ENCODE measurements around the gene MPZL3.
"Not testable (repeated sequence)": the region's sequence is repeated elsewhere in the genome, so short reads cannot be mapped to it uniquely, and the experiment has no call there.

The MPZL3 gene

DNA sequence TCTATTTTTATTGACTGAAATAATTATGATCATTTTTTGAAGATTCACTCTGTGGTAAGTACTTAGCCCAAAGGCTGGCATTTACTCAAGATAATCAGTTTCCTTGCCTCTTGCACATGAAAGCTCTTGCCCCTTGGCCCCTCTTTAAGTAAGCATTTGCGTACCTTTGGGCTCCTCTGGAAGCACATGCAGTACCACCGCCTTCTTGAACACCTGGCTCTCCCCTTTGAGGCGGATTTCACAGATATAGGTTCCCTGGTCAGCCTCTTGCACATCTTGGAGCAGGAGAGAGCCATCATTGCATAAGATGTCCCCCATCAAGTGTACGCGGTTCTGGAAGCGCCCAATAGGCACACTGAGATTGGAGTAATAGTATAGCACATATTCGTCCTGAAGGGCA lies 41.8 kb downstream of the MPZL3 start:
- DNase-seq = no peak

DNA sequence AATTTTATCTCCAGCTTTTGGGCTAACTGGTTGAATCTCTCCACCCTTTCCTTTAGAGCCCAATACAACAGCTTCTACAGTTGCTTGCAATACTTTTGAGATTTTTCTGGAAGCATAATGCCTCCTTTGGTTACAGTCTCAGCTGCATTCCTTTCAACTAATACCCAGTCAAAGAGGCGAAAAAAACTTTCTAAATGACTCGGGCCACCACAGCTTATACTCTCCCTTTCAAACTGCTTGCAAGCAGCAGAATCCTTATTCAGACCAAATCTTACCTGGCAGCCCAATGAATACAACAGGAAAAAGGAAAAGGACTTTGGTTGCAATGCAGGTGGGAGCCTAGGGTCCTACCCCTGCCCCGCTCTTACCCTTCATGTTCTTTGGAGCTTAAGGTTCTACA lies 43.1 kb downstream of the MPZL3 start:
- no peak for DNase-seq

GRCh38 chr11:118207079-118207478 lies 45.1 kb downstream of the MPZL3 start:
- DNase-seq = no peak

GRCh38 chr11:118206391-118207031 lies 45.7 kb downstream of the MPZL3 start:
- no peak for DNase-seq

DNA sequence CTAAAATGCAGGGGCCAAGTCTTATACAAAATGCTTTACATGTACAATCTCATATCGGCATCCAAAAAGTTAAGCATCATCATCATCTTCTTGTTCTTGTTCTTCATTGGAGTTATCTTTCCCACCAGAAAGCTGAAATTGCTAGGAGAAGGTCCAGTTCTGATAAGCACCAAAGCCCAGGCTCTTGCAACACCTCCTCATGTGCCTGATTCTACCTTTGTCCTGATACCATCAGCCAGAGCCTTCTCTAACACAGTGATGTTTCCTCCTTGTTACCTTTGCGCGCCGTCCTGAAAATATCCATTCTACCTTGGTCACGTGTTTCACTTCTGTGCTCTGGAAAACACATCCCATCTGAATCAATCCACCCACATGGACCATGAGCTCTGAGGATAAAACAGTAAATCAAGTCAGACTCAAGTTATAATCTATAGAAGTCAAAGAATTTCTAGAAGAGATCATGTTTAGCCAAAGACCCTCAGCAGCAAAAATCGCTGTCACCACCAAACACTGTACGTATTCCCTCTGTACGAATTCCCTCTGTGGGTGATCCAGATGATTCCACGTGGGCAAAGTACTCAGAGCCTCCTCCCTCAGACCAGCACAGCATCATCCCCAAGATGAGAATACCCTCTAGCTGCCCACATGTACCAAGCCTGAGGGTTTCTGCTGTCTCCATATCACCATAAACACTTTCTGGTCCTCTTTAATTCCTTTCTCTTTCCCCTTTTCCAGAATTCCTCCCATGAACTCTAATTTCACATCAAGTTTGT lies 46.4 kb downstream of the MPZL3 start:
- no peak for DNase-seq

DNA sequence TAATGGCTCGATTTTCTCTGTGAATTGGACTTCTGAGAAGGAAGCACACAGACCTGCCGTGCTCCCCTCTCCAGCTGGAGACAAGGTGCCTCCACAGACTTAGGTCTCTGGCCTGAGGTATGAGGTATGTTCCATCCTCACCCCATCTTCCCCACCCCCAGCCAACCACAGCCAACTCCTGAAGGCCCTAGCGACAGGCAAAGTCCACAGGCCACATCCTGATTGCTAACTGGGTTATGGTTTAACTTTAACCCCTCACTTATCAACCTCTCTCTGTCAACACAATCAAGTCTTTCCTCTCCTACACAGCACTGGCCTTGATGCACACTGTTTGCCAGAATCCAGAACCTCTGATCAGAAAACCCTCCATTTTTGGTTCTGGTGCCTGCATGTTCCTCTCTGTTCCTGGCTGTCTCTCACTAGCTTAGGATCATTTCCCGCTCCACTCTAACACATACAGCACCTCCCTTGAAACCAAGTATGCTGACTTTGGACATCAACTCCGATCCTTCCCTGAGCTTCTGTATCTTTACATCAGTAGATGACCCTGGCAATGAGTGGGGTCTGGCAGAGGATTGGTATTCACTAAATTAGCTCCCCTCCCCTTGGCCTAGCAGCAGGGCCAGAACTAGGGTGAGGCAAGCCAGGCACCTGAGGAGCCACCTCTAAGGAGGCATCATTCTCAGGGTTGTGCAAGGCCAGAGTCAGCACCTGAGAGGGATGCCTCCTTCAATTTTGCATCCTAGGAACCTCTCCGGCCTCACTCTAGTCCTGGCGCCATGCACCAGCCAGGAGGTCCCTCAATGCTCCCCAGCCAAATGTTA lies 49.4 kb downstream of the MPZL3 start:
- no peak for DNase-seq

DNA sequence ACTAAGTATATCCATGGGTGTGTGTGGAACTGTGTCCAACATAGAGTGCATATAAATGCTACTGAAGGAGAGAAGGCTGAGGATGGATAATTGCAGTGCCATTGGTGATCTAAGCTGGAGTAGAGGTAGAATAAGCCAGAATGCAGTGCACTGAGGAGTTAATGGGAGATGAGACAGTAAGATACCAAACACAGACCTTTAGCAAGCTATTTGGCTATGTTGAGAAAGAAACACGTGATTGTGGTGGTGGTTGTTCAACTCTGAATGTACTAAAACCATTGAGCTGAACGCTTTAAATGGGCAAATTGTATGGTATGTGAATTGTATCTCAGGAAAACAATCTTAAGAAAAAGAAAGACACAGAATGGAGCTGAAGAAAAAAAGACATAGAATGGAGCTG lies 50.2 kb downstream of the MPZL3 start:
- no peak for DNase-seq

GRCh38 chr11:118200901-118201680 lies 51.1 kb downstream of the MPZL3 start:
- no peak for DNase-seq

DNA sequence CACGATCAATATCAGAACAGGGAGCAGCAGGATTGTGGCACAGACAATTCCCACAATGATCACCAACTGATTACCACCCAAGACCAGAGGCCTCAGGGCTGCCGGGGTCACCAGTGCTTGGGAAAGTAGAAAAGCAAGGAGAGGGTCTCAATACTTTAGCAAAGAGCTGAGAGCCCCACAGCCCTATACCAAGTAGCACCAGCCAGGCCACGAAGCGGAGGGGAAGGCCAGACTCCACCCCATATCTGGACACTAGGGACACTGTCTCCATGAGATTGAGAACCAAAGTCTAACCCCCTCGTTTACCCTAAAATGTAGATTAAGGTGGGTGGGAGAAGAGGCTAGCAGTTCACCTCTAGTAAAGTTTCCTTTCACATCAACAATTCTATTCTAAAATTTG lies 51.7 kb downstream of the MPZL3 start:
- no peak for DNase-seq

- no peak for DNase-seq
Measured at GRCh38 chr11:118199135-118199534, 53.0 kb downstream of the MPZL3 start.

GRCh38 chr11:118198370-118198769 lies 53.8 kb downstream of the MPZL3 start:
- DNase-seq = no peak

GRCh38 chr11:118194835-118195627 lies 57.1 kb downstream of the MPZL3 start:
- no peak for DNase-seq

DNA sequence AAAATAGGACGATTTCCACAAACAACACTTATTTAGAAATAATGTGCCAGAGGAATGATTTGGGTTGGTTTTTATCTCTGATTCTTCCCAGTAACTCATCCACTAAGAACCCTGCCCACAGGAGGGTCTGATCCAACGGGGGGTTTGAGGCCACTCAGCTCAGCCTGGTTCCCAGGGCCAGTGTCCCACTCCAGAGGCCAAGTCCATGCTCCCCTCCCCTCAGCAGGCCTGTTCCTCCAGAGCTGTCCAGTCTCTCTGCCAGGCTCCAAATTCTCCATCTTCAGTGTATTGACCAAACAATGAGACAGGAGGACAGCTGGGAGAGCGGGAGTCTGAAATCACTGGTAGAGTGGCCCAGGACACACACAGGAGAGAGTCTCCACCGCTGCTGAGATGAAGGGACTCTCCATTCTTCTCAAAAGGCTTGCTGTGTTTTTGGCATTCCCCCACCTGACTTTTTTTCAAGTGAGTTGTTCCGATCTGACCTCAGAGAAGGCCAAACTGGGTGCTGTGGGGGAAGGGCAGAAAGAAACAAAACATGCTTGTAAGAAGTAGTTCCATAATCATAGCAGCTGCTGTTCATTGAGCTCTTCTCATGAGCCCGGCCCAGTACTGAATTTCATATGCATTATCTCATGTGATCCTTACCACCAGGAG lies 58.1 kb downstream of the MPZL3 start:
- DNase-seq = no peak

DNA sequence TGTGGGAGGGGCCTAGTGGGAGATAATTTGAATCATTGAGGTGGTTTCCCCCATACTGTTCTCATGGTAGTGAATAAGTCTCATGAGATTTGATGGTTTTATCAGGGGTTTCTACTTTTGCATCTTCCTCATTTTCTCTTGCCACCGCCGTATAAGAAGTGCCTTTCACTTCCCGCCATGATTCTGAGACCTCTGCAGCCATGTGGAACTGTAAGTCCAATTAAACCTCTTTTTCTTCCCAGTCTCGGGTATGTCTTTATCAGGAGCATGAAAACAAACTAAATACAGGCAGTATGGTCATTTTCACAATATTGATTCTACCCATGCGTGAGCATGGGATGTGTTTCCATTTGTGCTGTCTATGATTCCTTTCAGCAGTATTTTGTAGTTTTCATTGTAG lies 59.3 kb downstream of the MPZL3 start:
- DNase-seq = not testable (repeated sequence)

DNA sequence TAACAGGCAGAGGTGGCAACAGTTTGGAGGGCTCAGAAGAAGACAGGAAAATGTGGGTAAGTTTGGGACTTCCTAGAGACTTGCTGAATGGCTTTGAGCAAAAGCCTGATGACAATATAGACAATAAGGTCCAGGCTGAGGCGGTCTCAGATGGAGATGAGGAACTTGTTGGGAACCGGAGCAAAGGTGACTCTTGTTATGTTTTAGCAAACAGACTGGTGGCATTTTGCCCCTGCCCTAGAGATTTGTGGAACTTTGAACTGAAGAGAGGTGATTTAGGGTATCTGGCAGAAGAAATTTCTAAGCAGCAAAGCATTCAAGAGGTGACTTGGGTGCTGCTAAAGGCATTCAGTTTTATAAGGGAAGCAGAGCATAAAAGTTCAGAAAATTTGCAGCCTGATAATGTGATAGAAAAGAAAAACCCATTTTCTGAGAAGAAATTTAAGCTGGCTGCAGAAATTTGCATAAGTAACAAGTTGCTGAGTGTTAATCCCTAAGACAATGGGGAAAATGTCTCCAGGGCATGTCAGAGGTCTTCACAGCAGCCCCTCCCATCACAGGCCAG lies 61.1 kb downstream of the MPZL3 start:
- DNase-seq = not testable (repeated sequence)

DNA sequence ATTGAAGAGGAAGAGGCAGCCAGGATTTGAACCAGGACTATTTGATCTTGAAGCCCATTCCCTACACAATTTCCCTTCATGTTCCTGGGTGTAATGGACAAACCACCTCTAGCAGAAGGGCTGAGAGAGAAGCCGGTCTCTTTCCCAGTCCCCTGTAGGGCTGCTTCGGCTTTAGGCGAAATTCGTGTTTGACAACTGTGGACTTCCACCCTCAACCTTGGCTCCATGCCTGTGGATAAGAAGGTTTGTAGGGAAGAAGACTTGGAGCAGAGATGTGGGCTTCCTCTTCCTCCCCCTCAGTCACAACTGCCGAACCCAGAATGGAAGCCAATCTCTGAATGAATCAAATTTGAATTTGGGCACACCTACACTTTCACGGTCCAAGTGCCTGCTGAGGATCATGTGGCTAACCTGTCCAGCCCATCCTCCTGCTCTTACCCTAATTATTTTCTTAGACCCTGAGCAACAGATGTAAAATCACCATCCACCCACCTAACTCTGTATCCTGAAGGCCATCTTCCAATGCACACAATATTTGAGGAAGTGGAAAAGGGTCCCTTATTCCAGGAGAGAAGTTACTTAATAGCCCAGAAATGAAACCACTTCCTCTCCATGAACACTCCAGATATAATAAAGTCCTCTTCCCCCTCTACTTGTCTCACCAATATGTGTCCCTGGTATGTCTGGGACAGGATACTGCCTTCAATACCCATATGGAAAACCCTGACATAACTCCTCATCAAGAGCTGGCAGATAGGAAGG lies 65.6 kb downstream of the MPZL3 start:
- no peak for DNase-seq

DNA sequence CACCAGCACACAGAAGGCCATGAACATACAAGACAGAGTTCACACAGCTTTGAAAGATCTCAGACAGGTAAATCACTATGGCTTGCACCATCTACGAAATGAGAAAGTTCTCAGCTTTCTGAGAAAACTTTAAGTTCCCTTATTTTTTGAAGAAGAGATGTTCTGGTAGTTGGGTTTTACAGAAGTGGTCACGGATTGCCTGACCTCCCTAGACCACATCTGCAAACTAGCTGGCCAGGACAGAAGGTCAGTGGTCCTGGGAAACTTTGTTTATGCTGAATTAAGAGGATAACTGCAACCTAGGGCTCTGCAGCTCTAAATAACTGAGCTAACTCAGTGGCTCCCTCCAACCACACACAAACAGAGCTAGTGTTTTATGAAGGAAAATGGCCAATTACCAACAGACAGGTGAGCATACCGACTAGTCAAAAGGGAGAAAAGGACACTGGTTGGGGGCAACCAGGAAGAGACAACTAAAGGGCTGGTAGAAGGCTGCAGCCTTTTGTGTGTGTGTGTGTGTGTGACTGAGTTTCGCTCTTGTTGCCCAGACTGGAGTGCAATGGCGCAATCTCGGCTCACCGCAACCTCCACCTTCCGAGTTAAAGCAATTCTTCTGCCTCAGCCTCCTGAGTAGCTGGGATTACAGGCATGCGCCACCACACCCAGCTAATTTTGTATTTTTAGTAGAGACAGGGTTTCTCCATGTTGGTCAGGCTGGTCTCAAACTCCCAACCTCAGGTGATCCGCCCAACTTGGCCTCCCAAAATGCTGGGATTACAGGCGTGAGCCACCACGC lies 67.2 kb downstream of the MPZL3 start:
- no peak for DNase-seq

DNA sequence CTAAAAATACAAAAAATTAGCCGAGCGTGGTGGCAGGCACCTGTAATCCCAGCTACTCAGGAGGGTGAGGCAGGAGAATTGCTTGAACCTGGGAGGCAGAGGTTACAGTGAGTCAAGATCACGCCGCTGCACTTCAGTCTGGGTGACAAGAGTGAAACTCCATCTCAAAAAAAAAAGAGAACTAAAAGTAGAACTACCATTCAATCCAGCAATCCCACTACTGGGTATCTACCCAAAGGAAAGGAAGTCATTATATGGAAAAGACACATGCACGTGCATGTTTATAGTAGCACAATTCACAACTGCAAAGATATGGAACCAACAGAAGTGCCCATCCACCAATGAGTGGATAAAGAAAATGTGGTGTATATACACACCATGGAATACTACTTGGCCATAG lies 68.5 kb downstream of the MPZL3 start:
- not testable (repeated sequence) for DNase-seq

- DNase-seq = peak; percentile 26
Measured at GRCh38 chr11:118180300-118180703, 71.9 kb downstream of the MPZL3 start.

DNA sequence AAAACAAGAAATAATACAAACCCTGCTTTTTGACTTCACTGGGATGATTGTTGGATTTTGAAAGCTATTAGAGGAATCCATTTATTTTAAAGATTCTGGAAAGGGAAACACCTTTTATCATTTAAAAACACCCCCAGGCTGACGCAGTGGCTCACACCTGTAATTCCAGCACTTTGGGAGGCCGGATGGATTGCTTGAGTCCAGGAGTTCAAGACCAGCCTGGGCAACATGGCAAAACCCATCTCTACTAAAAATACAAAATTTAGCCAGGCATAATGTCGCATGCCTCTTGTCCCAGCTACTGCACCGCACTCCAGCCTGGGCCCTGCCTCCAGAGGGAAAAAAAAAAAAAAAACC lies 75.4 kb downstream of the MPZL3 start:
- DNase-seq = no peak
